ENCODE results near the gene MUC2. TPM values are rescaled to one million over a fixed set of nuclear protein-coding genes. Genes with fewer than 3 reads are reported as not detected.
"Not testable (repeated sequence)": the region's sequence is repeated elsewhere in the genome, so short reads cannot be mapped to it uniquely, and the experiment has no call there.

MUC2 gene
- total and polyA plus RNA-seq, 10 of the 15 experiments (the other 5 are each of a cell fraction or from before 2014, with no cell fraction given) = 0.23 TPM; not detected in 9

DNA sequence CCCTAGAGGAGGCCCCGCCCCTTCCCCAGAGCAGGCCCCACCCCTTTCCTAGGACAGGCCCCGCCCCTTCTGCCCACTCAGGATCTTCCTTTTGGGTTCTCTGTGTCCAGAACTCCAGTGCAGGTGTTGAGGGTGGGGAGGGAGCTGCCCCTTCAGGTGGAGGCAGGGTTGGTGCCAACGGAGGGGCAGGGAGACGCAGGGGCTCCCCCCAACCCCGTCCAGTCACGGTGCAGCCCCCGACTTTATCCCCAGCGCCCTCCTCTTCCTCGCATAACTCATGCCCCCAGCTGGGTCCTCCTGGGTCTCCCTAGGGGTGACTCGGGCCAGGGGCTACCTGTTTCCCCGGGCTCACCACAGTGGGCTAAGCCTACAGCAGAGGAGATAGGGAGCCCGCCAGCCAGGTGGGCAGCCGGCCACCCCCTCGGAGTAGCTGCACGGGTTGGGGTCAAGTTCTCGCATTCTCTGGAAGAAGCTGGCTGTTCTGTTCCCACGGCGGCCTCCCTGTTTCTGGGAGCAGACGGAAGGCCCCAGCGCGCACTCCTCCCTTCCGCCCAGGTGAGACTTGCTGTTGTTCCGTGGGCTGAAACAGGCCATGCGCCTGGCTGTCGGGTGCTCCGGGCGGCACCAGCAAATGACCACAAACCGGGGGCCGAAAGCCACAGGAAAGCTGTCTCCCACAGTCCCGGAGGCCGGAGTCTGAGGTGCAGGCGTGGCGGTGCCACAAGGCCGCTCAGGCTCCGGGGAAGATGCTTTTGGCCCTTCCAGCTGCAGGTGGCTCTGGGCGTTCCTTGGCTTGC is 38.9 kb downstream of the MUC2 start:
- TF ChIP-seq RAD21 (IDR thresholded peaks at IDR 0.05; ENCODE audit: insufficient read depth, low read depth, low read length) (no peak), ZBTB4 (CRISPR knock-in tag; IDR thresholded peaks at IDR 0.05) (no peak), PML (IDR thresholded peaks at IDR 0.05; ENCODE audit: low read length) (no peak), ZNF207 (IDR thresholded peaks at IDR 0.05; ENCODE audit: borderline replicate concordance) (no peak), CBFB (IDR thresholded peaks at IDR 0.05; ENCODE audit: low read depth) (no peak), BACH1 (IDR thresholded peaks at IDR 0.05; ENCODE audit: borderline replicate concordance) (no peak), IKZF2 (IDR thresholded peaks at IDR 0.05) (no peak)
- Histone ChIP-seq H3K4me2 (ENCODE audit: control insufficient read depth, insufficient read depth) (no peak overlapping the region), H3K36me3 (ENCODE audit: control insufficient read depth in 2 of 2, insufficient read depth in 2 of 2, low read length in 1 of 2) (no peaks in the 10 kb centered on the region), H3K4me3 (no peak overlapping the region), H3K9me3 (replicated peaks; ENCODE audit: control insufficient read depth, insufficient read depth, low read length) (no peaks in the 10 kb centered on the region; the same call in 2 of the 3 replicates), H2AFZ (ENCODE audit: control insufficient read depth, low read depth, low read length) (no peak overlapping the region), H3K27me3 (replicated peaks in 1 of 2; ENCODE audit: control insufficient read depth in 2 of 2, insufficient read depth in 2 of 2, low read length in 1 of 2) (no peaks in the 10 kb centered on the region), H3K9ac (ENCODE audit: control insufficient read depth, insufficient read depth, low read length) (no peak overlapping the region), H3K27ac (ENCODE audit: control insufficient read depth, insufficient read depth) (no peak overlapping the region), H4K20me1 (ENCODE audit: control insufficient read depth, insufficient read depth) (no peaks in the 10 kb centered on the region), H3K79me2 (ENCODE audit: control insufficient read depth, insufficient read depth, low read length) (no peaks in the 10 kb centered on the region), H3K4me1 (ENCODE audit: control insufficient read depth, insufficient read depth, low read length) (no peaks in the 10 kb centered on the region)
- ATAC-seq (no peak), DNase-seq (ENCODE audit: low read depth, low spot score) (no peak), FAIRE-seq (no peak)
- 80% methylated on average over 28 of the region's 36 CpGs for WGBS (ENCODE audit: insufficient coverage, insufficient replicate concordance, low lambda C conversion rate, missing lambda C conversion rate)
- in situ Hi-C loops (cut with MboI) (no loop called here), intact Hi-C loops (cut with micrococcal nuclease; ENCODE audit: unreplicated experiment) (loop anchor here (10.0 kb wide), 1 partner anchor 461 kb away; the partner anchor contains the start of gene DUSP8)
- SMC1A ChIA-PET (ENCODE audit: uncharacterized antibody, unreplicated experiment) = no interaction called here
- CTCF ChIA-PET = no interaction called here
- POLR2A ChIA-PET = no interaction called here
- RAD21 ChIA-PET (ENCODE audit: unreplicated experiment) = interaction anchor here (1.3 kb wide), 1 partner anchor 461 kb away, joined by 3 read pairs; no protein-coding TSS in a partner anchor
- BruUV-seq (replicated peaks) = no TSS peak

GRCh38 chr11:1115292-1115691 is 40.6 kb downstream of the MUC2 start:
- H4K20me1 ChIP-seq (ENCODE audit: control insufficient read depth, insufficient read depth); H3K36me3 ChIP-seq (ENCODE audit: control insufficient read depth in 2 of 2, insufficient read depth in 2 of 2, low read length in 1 of 2); H3K4me3 ChIP-seq; H3K9me3 ChIP-seq (replicated peaks; ENCODE audit: control insufficient read depth, insufficient read depth, low read length); ATAC-seq; H3K4me2 ChIP-seq (ENCODE audit: control insufficient read depth, insufficient read depth); H3K9ac ChIP-seq (ENCODE audit: control insufficient read depth, insufficient read depth, low read length); H3K27ac ChIP-seq (ENCODE audit: control insufficient read depth, insufficient read depth); H3K4me1 ChIP-seq (ENCODE audit: control insufficient read depth, insufficient read depth, low read length); in situ Hi-C loops (cut with MboI); BruUV-seq (replicated peaks); FAIRE-seq; SMC1A ChIA-PET (ENCODE audit: uncharacterized antibody, unreplicated experiment); POLR2A ChIA-PET; H2AFZ ChIP-seq (ENCODE audit: control insufficient read depth, low read depth, low read length); DNase-seq (ENCODE audit: low read depth, low spot score); H3K79me2 ChIP-seq (ENCODE audit: control insufficient read depth, insufficient read depth, low read length); CTCF ChIA-PET; H3K27me3 ChIP-seq (replicated peaks in 1 of 2; ENCODE audit: control insufficient read depth in 2 of 2, insufficient read depth in 2 of 2, low read length in 1 of 2); RAD21 ChIA-PET (ENCODE audit: unreplicated experiment): not testable (repeated sequence)
- intact Hi-C loops (cut with micrococcal nuclease; ENCODE audit: unreplicated experiment) = loop anchor here (10.0 kb wide), 1 partner anchor 460 kb away; the partner anchor contains the start of gene DUSP8
- WGBS (ENCODE audit: insufficient coverage, insufficient replicate concordance, low lambda C conversion rate, missing lambda C conversion rate) = 63% methylated on average over 6 of the region's 6 CpGs
